ENCODE results near the gene SEZ6. TPM values are rescaled to one million over a fixed set of nuclear protein-coding genes. Genes with fewer than 3 reads are reported as not detected.

Gene SEZ6
- total RNA-seq, 1 donor from 2014 or later, result 1.5 TPM

DNA sequence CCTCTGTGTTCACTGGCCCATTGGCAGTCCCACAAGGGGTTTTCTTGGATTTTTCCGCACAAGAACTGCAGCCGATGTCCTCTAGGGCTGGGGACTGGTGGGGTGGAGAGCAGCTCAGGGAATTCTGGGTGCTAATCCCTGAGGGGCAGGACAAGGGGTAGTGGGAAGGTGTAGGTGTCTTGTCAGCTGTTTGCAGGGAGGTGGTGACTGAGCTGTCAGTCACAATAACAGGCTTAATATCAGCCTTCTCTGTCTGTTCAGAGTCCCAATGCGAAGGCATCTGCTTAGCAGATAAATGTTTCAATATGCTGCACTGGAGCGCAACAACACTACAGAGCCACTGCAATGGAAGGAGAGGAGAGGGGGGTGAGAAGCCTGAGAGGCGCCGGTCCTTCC lies 92.9 kb downstream of the SEZ6 start:
- H3K79me2 ChIP-seq (ENCODE audit: low read depth), result peaks cover 16% of the 10 kb centered on the region
- Mint-ChIP-seq H3K27me3 (ENCODE audit: insufficient read depth, low read depth) (peaks cover 7% of the 10 kb centered on the region), H3K9me3 (no peaks in the 10 kb centered on the region), H3K36me3 (peaks cover 49% of the 10 kb centered on the region), H3K27ac (no peak overlapping the region), H3K4me3 (no peak overlapping the region), H3K4me1 (no peaks in the 10 kb centered on the region)
- no peak overlapping the region for H3K27ac ChIP-seq
- H3K4me1 ChIP-seq, result no peaks in the 10 kb centered on the region
- TF ChIP-seq, protein P1, sequence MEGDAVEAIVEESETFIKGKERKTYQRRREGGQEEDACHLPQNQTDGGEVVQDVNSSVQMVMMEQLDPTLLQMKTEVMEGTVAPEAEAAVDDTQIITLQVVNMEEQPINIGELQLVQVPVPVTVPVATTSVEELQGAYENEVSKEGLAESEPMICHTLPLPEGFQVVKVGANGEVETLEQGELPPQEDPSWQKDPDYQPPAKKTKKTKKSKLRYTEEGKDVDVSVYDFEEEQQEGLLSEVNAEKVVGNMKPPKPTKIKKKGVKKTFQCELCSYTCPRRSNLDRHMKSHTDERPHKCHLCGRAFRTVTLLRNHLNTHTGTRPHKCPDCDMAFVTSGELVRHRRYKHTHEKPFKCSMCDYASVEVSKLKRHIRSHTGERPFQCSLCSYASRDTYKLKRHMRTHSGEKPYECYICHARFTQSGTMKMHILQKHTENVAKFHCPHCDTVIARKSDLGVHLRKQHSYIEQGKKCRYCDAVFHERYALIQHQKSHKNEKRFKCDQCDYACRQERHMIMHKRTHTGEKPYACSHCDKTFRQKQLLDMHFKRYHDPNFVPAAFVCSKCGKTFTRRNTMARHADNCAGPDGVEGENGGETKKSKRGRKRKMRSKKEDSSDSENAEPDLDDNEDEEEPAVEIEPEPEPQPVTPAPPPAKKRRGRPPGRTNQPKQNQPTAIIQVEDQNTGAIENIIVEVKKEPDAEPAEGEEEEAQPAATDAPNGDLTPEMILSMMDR (IDR thresholded peaks at IDR 0.05), result no peak
- TF ChIP-seq EZH2 (IDR thresholded peaks at IDR 0.05), result no peak
- no peak for TF ChIP-seq EZH2phosphoT487 (IDR thresholded peaks at IDR 0.05)
- peaks cover 39% of the 10 kb centered on the region for H4K20me1 ChIP-seq (ENCODE audit: low read depth)
- no peaks in the 10 kb centered on the region for H3K27me3 ChIP-seq
- no peak overlapping the region for H3K4me2 ChIP-seq
- DNase-seq (ENCODE audit: low spot score), result no peak
- no peaks in the 10 kb centered on the region for H3K9me3 ChIP-seq (ENCODE audit: low read depth)
- H2AFZ ChIP-seq (replicated peaks), result no peak overlapping the region
- peaks cover 32% of the 10 kb centered on the region for H3F3A ChIP-seq (ENCODE audit: low read depth)
- no peak overlapping the region for H3K9ac ChIP-seq
- H3K36me3 ChIP-seq, result peaks cover 24% of the 10 kb centered on the region
- H3K4me3 ChIP-seq, result no peak overlapping the region

DNA sequence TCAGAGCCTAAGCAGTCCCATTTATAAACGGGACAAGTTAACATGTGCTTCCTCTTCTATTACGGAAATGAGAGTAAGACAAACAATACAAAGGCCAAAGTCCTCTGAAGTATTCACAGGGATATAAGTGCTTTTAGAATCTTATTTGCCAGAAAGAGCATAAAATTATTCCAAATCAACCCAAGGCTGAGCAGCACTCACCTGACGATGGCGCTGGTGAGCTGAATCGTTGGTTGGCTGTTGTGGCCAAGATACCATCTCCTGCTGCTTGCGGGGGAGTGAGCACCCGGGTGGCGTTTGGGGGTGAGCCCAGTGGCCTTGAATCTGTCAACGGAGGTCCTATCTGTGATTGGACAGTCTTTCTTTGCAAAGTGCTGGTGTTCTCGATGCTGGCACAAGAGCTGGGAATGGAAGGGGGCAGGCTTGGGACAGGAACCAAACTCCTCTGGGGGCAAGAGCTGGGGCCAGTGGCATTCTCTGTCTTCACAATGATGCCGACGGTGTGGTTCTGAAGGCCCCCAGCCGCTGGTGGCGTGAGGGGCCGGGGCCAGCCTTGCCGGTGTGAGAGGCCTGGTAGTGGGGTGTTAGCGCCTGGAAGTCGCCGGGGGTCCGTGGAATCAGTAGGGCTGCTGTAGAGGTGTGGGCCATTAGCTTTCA lies 93.4 kb downstream of the SEZ6 start:
- Histone ChIP-seq H2AFZ (replicated peaks) (no peak overlapping the region), H3K27ac (no peak overlapping the region), H3K4me3 (no peak overlapping the region), H3F3A (ENCODE audit: low read depth) (peaks cover 27% of the 10 kb centered on the region), H4K20me1 (ENCODE audit: low read depth) (peaks cover 36% of the 10 kb centered on the region), H3K9me3 (ENCODE audit: low read depth) (no peaks in the 10 kb centered on the region), H3K4me2 (no peak overlapping the region), H3K36me3 (peaks cover 19% of the 10 kb centered on the region), H3K79me2 (ENCODE audit: low read depth) (peaks cover 16% of the 10 kb centered on the region), H3K9ac (no peak overlapping the region), H3K4me1 (no peaks in the 10 kb centered on the region), H3K27me3 (no peaks in the 10 kb centered on the region)
- Mint-ChIP-seq H3K4me1 (no peaks in the 10 kb centered on the region), H3K27ac (no peak overlapping the region), H3K27me3 (ENCODE audit: insufficient read depth, low read depth) (peaks cover 7% of the 10 kb centered on the region), H3K4me3 (no peak overlapping the region), H3K9me3 (no peaks in the 10 kb centered on the region), H3K36me3 (peaks cover 49% of the 10 kb centered on the region)
- no peak for DNase-seq (ENCODE audit: low spot score)
- TF ChIP-seq EZH2 (IDR thresholded peaks at IDR 0.05), result no peak
- no peak for TF ChIP-seq EZH2phosphoT487 (IDR thresholded peaks at IDR 0.05)
- TF ChIP-seq, protein P1 (IDR thresholded peaks at IDR 0.05), result peak; percentile 32

DNA sequence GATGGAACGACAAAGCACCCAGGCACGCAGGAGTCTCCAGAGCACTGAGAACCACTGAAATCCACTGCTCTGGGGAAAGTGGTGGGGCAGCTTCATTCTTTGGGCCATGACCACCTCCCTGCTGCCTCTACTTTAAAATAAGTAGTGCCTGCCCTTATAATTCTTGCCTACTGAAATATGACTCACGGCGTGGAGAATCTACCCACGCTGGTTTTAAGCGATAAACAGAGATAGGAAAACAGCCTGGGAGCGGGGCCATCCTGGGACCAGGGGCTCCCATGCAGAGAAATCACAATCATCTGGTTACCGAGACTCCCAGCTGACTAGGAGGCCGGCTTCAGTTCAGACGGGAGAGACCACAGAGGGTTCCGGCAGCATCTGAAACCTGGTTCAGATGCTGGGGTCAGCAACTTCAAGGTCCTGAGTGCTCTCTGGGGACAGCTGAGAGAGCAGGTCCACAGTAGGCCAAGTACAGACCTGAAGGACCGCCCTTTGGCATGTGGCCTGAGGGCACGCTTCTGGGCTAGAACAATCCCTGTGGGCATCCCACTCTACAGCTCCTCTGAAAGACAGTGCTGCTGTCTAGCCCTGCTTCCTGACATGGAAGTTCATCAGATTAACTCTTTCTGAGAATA lies 94.3 kb downstream of the SEZ6 start:
- DNase-seq (ENCODE audit: low spot score), result no peak
- Histone ChIP-seq H3K36me3 (peaks cover 19% of the 10 kb centered on the region), H3K4me1 (no peaks in the 10 kb centered on the region), H4K20me1 (ENCODE audit: low read depth) (peaks cover 30% of the 10 kb centered on the region), H3K79me2 (ENCODE audit: low read depth) (peaks cover 16% of the 10 kb centered on the region), H3K27me3 (no peaks in the 10 kb centered on the region), H3F3A (ENCODE audit: low read depth) (peaks cover 24% of the 10 kb centered on the region), H3K4me3 (no peak overlapping the region), H3K9me3 (ENCODE audit: low read depth) (no peaks in the 10 kb centered on the region), H2AFZ (replicated peaks) (no peak overlapping the region), H3K27ac (no peak overlapping the region), H3K4me2 (no peak overlapping the region), H3K9ac (no peak overlapping the region)
- Mint-ChIP-seq H3K4me3 (no peak overlapping the region), H3K36me3 (peaks cover 50% of the 10 kb centered on the region), H3K4me1 (no peaks in the 10 kb centered on the region), H3K9me3 (no peaks in the 10 kb centered on the region), H3K27me3 (ENCODE audit: insufficient read depth, low read depth) (peaks cover 11% of the 10 kb centered on the region), H3K27ac (no peak overlapping the region)
- TF ChIP-seq, protein P1 (IDR thresholded peaks at IDR 0.05), result no peak

Measured in neural progenitor cell (in vitro differentiated cells).